Thyroid gland (tissue), 4 donors: ENCODE results near the gene PNPLA6. TPM values are rescaled to one million over a fixed set of nuclear protein-coding genes. Genes with fewer than 3 reads are reported as not detected.
"Not testable (repeated sequence)": the region's sequence is repeated elsewhere in the genome, so short reads cannot be mapped to it uniquely, and the experiment has no call there.

ENCODE experiments used
- DNase-seq, 2 donors: peaks; one replicate each; pipeline ENCODE4 v3.0.0-alpha.2; 2019
- H3K27ac ChIP-seq, 3 donors: fragments of 200-600 bp; sonication (generic); 1 replicate in 2 of 3; 2 replicates in 1 of 3; pipeline ENCODE4 v1.5.1; 2016 to 2019; ENCODE audit warnings: mild to moderate bottlenecking in 1 of 3, moderate library complexity in 1 of 3
- H3K27me3 ChIP-seq: fragments of 200-600 bp; sonication (generic); one replicate; pipeline ENCODE4 v1.5.1; 2019
- H3K36me3 ChIP-seq, 2 donors: fragments of 200-600 bp; sonication (generic); one replicate each; pipeline ENCODE4 v1.5.1; 2016 to 2019
- H3K4me1 ChIP-seq, 2 donors: fragments of 200-600 bp; sonication (generic); one replicate each; pipeline ENCODE4 v1.5.1; 2017 to 2019
- H3K4me3 ChIP-seq, 3 donors: fragments of 200-600 bp; sonication (generic); replicated peaks in 1 of 3; 1 replicate in 2 of 3; 2 replicates in 1 of 3; pipeline ENCODE4 v1.5.1; 2016; ENCODE audit warnings: mild to moderate bottlenecking in 1 of 3
- H3K9me3 ChIP-seq: fragments of 200-600 bp; sonication (generic); one replicate; pipeline ENCODE4 v1.5.1; 2017
- POLR2A ChIP-seq, 2 donors: fragments of 450-650 bp; IDR thresholded peaks; one replicate each; pipeline ENCODE4 v1.6.1; 2017; ENCODE audit warnings: antibody characterized with exemption in 2 of 2, mild to moderate bottlenecking in 2 of 2, moderate library complexity in 1 of 2
- WGBS, 2 donors: methylation state at CpG; one replicate each; pipeline ENCODE4 v1.1.5; 2017; 5-methylcytosine and 5-hydroxymethylcytosine counted together
- intact Hi-C: fragments of 100-400 bp; cut with DNase I; formaldehyde crosslinking; loops from one replicate; pipeline ENCODE4 v1.15.1; 2023
- total RNA-seq, 4 donors: library from RNA; depleted of rRNA; stranded (reverse); fragments of >200 nt; gene quantifications; one replicate each; pipeline ENCODE4 v1.2.3, GENCODE V29; 2016
- TF ChIP-seq, protein P1 (sequence below), 6 experiments: fragments of 200-600 bp in 3 of 6; fragments of 450-650 bp in 3 of 6; sonication (generic) in 3 of 6; IDR thresholded peaks; one replicate each; pipeline ENCODE4 v1.5.1; 2016 to 2019; ENCODE audit warnings: antibody characterized with exemption in 6 of 6, mild to moderate bottlenecking in 2 of 6, inconsistent platforms in 1 of 6, moderate library complexity in 1 of 6

PNPLA6 gene
- total RNA-seq, 4 donors from 2014 or later: 53.2 to 93.9 (median 84.1) TPM

DNA sequence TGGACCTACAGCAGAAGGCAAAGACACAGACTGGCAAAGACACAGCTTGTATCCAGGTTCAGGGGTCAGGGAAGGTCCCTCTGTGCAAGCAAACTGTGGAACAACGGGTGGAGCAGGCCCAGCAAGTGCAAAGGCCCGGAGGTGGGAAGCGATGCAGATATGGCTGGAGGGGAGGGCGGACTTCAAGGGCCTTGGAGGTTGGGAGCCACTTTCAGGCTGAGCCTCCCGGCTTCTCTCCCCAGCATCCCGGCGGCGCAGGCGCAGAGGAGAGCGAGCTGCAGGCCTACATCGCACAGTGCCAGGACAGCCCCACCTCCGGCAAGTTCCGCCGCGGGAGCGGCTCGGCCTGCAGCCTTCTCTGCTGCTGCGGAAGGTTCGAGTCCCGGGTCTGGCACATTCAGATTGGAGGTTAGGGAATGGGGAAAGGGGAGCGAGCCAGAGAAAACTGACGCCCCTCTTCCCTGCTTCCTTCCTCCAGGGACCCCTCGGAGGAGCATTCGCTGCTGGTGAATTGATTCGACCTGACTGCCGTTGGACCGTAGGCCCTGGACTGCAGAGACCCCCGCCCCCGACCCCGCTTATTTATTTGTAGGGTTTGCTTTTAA lies 2.1 kb upstream of the PNPLA6 start:
- H3K36me3 ChIP-seq: peaks cover under 1 to 6% of the 10 kb centered on the region in 2 donors
- no peaks in the 10 kb centered on the region for H3K27me3 ChIP-seq
- no peak for TF ChIP-seq POLR2A (IDR thresholded peaks at IDR 0.05)
- TF ChIP-seq, protein P1, sequence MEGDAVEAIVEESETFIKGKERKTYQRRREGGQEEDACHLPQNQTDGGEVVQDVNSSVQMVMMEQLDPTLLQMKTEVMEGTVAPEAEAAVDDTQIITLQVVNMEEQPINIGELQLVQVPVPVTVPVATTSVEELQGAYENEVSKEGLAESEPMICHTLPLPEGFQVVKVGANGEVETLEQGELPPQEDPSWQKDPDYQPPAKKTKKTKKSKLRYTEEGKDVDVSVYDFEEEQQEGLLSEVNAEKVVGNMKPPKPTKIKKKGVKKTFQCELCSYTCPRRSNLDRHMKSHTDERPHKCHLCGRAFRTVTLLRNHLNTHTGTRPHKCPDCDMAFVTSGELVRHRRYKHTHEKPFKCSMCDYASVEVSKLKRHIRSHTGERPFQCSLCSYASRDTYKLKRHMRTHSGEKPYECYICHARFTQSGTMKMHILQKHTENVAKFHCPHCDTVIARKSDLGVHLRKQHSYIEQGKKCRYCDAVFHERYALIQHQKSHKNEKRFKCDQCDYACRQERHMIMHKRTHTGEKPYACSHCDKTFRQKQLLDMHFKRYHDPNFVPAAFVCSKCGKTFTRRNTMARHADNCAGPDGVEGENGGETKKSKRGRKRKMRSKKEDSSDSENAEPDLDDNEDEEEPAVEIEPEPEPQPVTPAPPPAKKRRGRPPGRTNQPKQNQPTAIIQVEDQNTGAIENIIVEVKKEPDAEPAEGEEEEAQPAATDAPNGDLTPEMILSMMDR (IDR thresholded peaks at IDR 0.05): no peak
- WGBS, 2 donors: 12 to 13% methylated on average over 21 to 25 of the region's 30 CpGs
- no peaks in the 10 kb centered on the region for H3K9me3 ChIP-seq
- peak overlapping the region; percentile 80 to 92 (median 91) for H3K27ac ChIP-seq
- peaks cover 13 to 17% of the 10 kb centered on the region in 2 donors for H3K4me1 ChIP-seq
- intact Hi-C loops: loop anchor here (10.0 kb wide), 1 partner anchor 139 kb away; no protein-coding TSS in a partner anchor
- H3K4me3 ChIP-seq: peak overlapping the region in 2 of 3 donors; percentile 40 to 71
- peak; percentile 58 to 61 for DNase-seq

DNA sequence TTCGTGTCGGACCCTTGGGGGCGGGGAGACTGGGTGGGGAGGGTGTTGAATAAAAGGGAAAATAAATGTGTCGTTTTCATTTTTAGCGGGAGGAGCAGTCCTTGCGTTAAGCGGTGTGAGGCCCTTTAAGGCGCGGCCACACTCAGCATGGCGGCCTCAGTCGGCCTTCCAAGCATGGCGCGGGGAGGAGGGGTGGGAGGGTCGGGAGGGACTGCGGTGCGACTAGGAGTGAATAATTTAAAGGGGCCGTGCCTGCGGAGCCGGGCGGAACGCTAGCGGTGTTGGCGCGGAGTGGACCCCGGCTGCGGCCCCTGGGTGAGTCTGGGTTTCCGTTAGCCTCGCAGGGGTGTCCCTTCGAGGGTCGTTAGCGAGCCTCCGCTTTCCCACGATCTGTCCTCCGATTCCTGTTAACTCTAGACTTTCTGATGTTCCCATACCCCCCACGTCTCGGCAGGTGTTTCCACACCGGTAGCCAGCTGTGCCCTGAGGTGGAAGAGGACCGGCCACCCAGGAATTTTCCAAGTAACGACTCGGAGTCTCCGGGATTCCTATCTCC lies 1.5 kb upstream of the PNPLA6 start:
- peaks cover 13 to 17% of the 10 kb centered on the region in 2 donors for H3K4me1 ChIP-seq
- H3K27ac ChIP-seq: peak overlapping the region; percentile 80 to 92 (median 91)
- H3K4me3 ChIP-seq: peak overlapping the region; percentile 40 to 71 (median 42)
- intact Hi-C loops: loop anchor here (10.0 kb wide), 1 partner anchor 139 kb away; no protein-coding TSS in a partner anchor
- H3K27me3 ChIP-seq: no peaks in the 10 kb centered on the region
- TF ChIP-seq, protein P1 (IDR thresholded peaks at IDR 0.05): no peak
- peak in 1 of 2 donors; percentile 48 for TF ChIP-seq POLR2A (IDR thresholded peaks at IDR 0.05)
- H3K36me3 ChIP-seq: peaks cover 7 to 10% of the 10 kb centered on the region in 2 donors
- peak; percentile 86 to 89 for DNase-seq
- whole genome bisulfite sequencing, 2 donors: 0% methylated on average over 30 to 33 of the region's 41 CpGs
- no peaks in the 10 kb centered on the region for H3K9me3 ChIP-seq

DNA sequence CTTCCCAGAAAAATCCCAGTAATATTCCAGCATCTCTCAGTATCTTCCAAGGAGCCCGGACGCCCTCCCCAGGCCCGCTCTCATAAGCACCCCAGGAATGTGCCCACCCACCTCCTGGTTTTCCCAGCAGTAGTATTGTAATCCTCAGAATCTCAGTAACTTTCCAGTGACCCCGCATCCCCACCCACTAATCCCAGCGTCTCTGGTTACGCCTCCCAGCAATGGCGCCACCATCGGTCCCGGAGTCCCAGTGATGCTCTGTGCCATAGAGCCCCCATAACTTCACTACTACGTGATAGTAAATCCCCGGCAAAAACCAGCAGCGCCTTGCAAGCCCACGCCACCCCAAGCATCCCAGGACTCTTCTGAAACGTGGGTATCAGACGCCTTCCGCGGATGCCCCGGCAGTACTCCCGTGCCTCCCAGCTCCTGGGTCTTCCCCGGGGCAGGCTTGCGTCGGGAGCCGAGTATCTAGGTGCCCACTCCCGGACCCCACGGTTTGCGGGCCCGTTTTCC lies 928 bp upstream of the PNPLA6 start:
- 0% methylated on average over 13 to 19 of the region's 27 CpGs for WGBS, 2 donors
- H3K4me3 ChIP-seq: peak overlapping the region; percentile 34 to 71 (median 42)
- TF ChIP-seq, protein P1 (IDR thresholded peaks at IDR 0.05): no peak
- no peak for TF ChIP-seq POLR2A (IDR thresholded peaks at IDR 0.05)
- peaks cover 13 to 17% of the 10 kb centered on the region in 2 donors for H3K4me1 ChIP-seq
- peaks cover 11 to 12% of the 10 kb centered on the region in 2 donors for H3K36me3 ChIP-seq
- H3K27ac ChIP-seq: peak overlapping the region; percentile 52 to 92 (median 91)
- no peaks in the 10 kb centered on the region for H3K27me3 ChIP-seq
- no peaks in the 10 kb centered on the region for H3K9me3 ChIP-seq
- DNase-seq: peak; percentile 49 to 57
- intact Hi-C loops: loop anchor here (10.0 kb wide), 1 partner anchor 140 kb away; no protein-coding TSS in a partner anchor

DNA sequence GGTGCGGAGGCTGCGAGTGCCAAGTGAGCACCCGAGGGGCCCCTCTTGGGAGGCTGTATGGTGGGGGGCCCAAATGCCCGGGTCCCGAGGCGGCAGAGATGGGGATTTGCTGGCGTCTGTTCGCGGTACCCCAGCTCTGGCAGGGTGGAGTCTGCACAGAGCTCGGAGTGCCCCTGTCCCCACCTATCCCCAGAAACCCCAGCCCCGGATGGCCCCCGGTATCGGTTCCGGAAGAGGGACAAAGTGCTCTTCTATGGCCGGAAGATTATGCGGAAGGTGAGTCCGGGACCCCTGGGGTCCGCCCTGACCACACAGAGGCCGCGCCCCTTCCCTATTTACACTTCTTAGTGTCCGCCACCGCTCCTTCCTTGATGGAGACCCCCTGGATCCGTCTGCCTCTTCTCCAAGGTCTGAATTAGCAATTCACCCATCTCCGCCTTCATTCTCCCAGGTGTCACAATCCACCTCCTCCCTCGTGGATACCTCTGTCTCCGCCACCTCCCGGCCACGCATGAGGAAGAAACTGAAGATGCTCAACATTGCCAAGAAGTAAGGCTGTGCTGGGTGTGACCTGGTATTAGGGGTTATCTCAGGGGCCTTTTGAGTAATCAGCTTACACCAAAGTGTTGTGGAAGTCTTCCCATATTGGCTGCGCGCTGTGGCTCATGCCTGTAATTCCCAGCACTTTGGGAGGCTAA lies 630 bp downstream of the PNPLA6 start:
- Histone ChIP-seq H3K4me3 (peak overlapping the region; percentile 34 to 71 (median 42)), H3K27me3 (no peaks in the 10 kb centered on the region), H3K36me3 (peaks cover 24 to 25% of the 10 kb centered on the region in 2 donors), H3K9me3 (no peaks in the 10 kb centered on the region), H3K4me1 (peaks cover 13 to 17% of the 10 kb centered on the region in 2 donors), H3K27ac (peak overlapping the region in 2 of 3 donors; percentile 91 to 92)
- 38 to 41% methylated on average over 15 to 16 of the region's 30 CpGs for WGBS, 2 donors
- DNase-seq: no peak
- TF ChIP-seq, protein P1 (IDR thresholded peaks at IDR 0.05): no peak
- TF ChIP-seq POLR2A (IDR thresholded peaks at IDR 0.05): no peak
- intact Hi-C loops: loop anchor here (10.0 kb wide), 1 partner anchor 141 kb away; no protein-coding TSS in a partner anchor

DNA sequence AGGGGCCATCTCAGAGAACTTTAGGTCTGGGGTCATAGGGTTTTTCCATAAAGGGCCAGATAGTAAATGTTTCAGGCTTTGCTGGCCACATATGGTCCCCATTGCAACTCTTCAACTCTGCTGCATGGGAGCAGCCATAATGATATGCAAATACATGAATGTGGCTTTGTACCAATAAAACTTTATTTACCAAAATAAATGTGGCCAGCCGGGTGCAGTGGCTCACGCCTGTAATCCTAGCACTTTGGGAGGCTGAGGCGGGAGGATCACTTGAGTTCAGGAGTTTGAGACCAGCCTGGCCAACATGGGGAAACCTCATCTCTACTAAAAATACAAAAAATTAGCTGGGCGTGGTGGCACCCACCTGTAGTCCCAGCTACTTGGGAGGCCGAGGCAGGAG lies 3.5 kb downstream of the PNPLA6 start:
- H3K27ac ChIP-seq, DNase-seq, H3K9me3 ChIP-seq, H3K4me1 ChIP-seq, H3K4me3 ChIP-seq, H3K27me3 ChIP-seq: not testable (repeated sequence)
- H3K36me3 ChIP-seq: peaks cover 48 to 49% of the 10 kb centered on the region in 2 donors
- 96 to 97% methylated on average over 5 of the region's 5 CpGs for WGBS, 2 donors
- intact Hi-C loops: loop anchor here (10.0 kb wide), 1 partner anchor 144 kb away; no protein-coding TSS in a partner anchor
